Activated CD8-positive, alpha-beta memory T cell treated with anti-CD3 and anti-CD28 coated beads for 48 hours (primary cell): ENCODE measurements around the gene ATAD5.

ENCODE experiments used
- DNase-seq, 3 experiments: peaks; one replicate each; pipeline ENCODE4 v3.0.0-alpha.2; 2020; ENCODE audit warnings: low read depth in 2 of 3, low spot score in 2 of 3

The ATAD5 gene

GRCh38 chr17:30823421-30823820, 8.3 kb upstream of the ATAD5 start:
- DNase-seq: no peak

DNA sequence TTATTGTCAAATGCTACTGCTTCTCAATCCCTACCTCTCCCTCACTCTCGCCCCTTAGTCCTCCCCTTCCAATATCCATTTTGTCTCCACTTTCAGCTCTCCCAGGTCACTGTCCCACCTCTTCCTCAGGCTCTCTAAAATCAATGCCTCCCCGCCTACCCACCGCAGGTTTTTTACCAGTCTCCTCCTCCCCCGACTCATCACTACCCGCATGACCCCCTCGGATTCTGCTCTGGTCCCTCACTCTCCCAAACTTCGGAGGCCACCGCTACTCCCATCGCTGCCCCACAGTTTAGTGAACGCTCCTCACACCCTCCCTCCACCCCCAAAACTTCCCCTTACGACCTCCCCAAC, 7.8 kb upstream of the ATAD5 start:
- DNase-seq: no peak

GRCh38 chr17:30824356-30825145, 7.2 kb upstream of the ATAD5 start, which contains the start of gene CRLF3:
Gene CRLF3 (minus strand): TSS chr17:30824692. CDS start chr17:30824651, 41 bp downstream.
- peak; percentile 70 to 84 (median 71) for DNase-seq

DNA sequence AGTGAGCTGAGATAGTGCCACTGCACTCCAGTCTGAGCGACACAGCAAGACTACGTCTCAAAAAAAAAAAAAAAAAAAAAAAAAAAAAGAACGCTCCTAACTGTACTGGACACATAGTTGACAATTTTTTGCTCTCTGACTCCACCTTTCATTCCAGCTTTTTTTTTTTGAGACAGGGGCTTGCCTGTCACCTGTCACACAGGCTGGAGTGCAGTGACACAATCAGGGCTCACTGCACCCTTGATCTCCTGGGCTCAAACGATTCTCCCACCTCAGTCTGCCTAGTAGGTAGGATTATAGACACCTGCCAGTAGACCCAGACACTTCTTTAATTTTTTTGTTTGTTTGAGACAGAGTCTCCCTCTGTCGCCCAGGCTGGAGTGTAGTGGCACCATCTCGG, 4.7 kb upstream of the ATAD5 start:
- no peak for DNase-seq

GRCh38 chr17:30829022-30829421, 2.7 kb upstream of the ATAD5 start:
- no peak for DNase-seq

DNA sequence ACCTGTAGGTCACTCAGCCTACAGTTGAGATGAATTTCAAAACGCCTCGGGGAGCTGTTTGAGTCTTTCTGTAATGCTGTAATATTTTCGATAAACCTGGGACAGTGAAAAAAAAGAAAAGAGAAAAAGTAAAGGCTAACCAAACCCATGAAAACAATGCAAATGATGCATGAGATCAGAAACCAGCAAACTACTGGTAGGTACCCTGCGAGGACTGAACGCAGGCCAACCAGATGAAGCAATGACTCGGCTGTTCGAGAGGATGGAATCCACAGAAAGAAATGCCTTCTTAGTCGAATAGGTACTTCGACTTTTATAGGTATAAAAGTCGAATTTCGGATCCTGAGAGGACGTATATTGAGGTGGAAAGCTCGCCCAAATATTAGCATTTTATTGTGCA, 509 bp upstream of the ATAD5 start:
- DNase-seq: no peak

- no peak for DNase-seq
Measured at GRCh38 chr17:30832438-30833124, 815 bp downstream of the ATAD5 start.

DNA sequence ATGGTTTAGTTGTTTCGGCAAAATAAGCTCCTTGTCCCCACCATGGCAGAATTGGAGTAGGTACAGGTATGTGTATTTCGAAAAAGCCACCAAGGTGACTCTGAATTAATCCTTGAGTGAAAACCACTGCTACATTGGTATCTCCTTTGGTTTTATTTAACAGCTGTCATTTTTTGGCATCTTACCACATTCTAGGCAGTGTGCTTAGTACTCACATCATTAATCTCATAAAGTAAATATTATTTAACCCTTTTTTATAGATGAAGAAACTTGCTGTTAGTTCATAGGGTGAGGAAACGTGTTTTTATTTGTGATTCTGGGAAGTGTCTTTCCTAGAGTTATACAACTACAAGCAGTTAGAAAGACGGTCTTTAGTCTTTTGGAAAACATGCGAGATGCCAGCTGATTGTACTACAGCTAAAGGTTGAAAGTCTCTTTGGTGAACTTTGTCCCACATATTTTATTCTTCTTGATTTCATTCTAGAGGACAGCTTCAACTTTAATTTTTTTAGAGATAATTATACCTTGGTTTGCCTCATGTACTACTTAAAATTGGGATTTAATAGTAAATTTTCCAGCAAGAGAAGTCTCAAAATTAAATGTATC, 6.5 kb downstream of the ATAD5 start:
- DNase-seq: no peak

DNA sequence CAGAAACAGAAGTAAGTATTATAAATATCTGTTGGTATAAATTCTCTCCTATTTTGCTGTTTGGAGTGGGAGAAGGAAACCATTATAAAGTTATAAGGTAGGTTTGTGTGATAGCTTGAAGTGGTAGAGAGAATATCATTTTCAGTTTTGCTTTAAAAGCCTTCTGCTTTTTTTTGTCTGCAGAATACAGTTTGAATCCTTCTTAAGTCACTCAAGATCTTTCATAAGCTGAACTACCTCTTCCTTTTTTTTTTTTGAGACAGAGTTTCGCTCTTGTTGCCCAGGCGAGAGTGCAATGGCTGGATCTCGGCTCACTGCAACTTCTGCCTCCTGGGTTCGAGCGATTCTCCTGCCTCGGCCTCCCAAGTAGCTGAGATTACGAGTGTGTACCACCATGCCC, 9.0 kb downstream of the ATAD5 start:
- DNase-seq: no peak

DNA sequence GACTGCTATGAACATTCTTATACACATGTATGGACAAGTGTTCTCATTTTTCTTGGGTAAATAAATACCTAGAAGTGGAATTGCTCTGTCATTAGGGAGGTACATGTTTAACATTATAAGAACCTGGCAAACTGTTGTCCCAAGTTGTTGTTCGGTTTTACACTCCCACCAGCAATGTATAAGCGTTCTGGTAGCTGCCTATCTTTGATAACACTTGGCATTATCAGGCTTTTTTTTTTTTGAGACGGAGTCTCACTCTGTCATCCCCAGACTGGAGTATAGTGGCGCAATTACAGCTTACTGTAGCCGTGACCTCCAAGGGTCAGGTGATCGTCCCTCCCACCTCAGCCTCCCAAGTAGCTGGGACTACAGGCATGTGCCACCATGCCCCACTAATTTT, 16.3 kb downstream of the ATAD5 start:
- no peak for DNase-seq

- no peak for DNase-seq
Measured at GRCh38 chr17:30854146-30854545, 22.4 kb downstream of the ATAD5 start.

GRCh38 chr17:30858556-30859250, 26.9 kb downstream of the ATAD5 start:
- DNase-seq: no peak

DNA sequence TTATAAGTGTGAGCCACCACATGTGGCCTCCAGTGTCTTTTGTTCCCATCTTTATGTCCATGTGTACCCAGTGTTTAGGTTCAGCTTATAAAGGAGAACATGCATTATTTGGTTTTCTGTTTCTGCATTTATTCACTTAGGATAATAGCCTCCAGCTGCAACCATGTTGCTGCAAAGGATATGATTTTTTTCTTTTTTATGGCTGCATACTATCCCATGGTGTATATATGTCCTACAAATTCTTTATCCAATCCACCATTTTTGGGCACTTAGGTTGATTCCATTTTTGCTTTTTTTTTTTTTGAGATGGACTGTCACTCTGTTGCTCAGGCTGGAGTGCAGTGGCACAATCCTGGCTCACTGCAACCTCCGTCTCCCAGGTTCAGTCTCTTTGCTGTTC, 32.9 kb downstream of the ATAD5 start:
- DNase-seq: no peak

DNA sequence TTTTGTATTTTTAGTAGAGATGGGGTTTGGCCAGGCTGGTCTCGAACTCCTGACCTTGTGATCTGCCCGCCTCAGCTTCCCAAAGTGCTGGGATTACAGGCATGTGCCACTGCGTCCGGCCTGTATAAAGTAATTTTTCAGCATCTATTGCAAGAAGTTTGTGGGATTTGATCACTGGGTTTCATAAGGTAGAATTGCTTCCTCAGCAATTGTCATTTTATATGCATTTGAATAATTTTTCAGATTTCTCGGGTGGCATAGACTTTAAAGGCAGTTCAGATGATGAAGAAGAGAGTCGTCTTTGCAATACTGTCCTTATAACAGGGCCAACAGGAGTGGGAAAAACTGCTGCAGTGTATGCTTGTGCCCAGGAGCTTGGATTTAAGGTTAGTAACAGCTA, 37.2 kb downstream of the ATAD5 start:
- no peak for DNase-seq

GRCh38 chr17:30886187-30886586, 54.4 kb downstream of the ATAD5 start:
- no peak for DNase-seq

DNA sequence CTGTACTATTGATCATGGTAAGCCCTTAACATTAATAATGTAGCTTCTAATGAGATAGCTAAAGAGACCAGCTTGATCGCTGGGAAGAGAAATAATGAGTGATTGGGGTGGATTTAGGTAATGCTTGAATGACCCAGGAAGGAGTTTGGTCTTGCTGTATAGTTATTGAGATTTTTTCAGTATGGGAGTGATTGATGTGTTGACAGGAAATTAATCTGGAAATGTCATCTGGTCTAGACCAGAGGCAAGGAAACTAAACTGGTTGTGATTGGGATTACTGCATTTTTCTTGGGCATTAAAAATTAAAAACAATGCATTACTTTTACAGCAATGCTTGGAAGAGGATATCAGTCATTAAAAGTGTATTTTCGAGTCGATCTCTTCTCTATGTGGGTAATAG, 62.5 kb downstream of the ATAD5 start:
- no peak for DNase-seq

GRCh38 chr17:30897311-30897710, 65.5 kb downstream of the ATAD5 start:
- DNase-seq: no peak

DNA sequence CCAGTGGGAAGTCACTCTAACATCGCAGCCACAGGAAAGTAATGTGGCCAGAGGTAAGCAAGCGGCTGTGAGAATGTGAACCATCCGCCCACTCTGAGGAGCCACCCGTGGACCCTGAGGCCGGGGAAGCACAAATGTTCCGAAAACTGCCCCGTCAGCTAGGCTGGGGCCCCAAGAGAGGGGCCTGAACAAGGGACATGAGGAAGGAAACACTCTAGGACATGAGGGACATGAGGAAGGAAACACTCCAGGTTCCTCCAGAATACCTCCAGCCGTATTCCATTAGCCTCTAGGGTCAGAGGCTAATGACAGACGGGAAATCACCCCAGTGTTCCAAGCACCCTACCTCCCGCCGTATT, 74.0 kb downstream of the ATAD5 start:
- peak in 2 of 3 experiments; percentile 6 to 7 for DNase-seq

GRCh38 chr17:30906101-30906911, 74.5 kb downstream of the ATAD5 start, which contains the start of gene TEFM:
Gene TEFM (minus strand): TSS chr17:30906238. CDS start chr17:30906198, 40 bp downstream.
- DNase-seq: peak; percentile 74 to 83 (median 82)

- no peak for DNase-seq
Measured at GRCh38 chr17:30908717-30909420, 77.1 kb downstream of the ATAD5 start.
